Tibial nerve (tissue), 4 donors: ENCODE measurements around the gene TLE4. TPM values are rescaled to one million over a fixed set of nuclear protein-coding genes. Genes with fewer than 3 reads are reported as not detected.

Experiments
- DNase-seq, 2 donors: peaks; one replicate each; pipeline ENCODE4 v3.0.0-alpha.2; 2019; ENCODE audit warnings: low spot score in 2 of 2
- H3K27ac ChIP-seq, 4 donors: fragments of 200-600 bp; sonication (generic) in 3 of 4; one replicate each; pipeline ENCODE4 v1.5.1; 2017 to 2019; ENCODE audit warnings: mild to moderate bottlenecking in 1 of 4
- H3K27me3 ChIP-seq, 2 donors: fragments of 200-600 bp; sonication (generic) in 1 of 2; one replicate each; pipeline versions ENCODE4 v1.5.1 to v1.6.0; 2017 to 2019
- H3K36me3 ChIP-seq, 3 donors: fragments of 200-600 bp; sonication (generic); one replicate each; pipeline ENCODE4 v1.5.1; 2018 to 2019
- H3K4me1 ChIP-seq, 4 donors: fragments of 200-600 bp; sonication (generic) in 3 of 4; one replicate each; pipeline ENCODE4 v1.5.1; 2017 to 2019
- H3K4me3 ChIP-seq, 4 donors: fragments of 200-600 bp; sonication (generic) in 3 of 4; one replicate each; pipeline ENCODE4 v1.5.1; 2017 to 2019; ENCODE audit warnings: mild to moderate bottlenecking in 1 of 4, moderate library complexity in 1 of 4
- H3K9me3 ChIP-seq, 4 donors: fragments of 200-600 bp; sonication (generic) in 3 of 4; one replicate each; pipeline ENCODE4 v1.5.1; 2017 to 2019
- EP300 ChIP-seq, 2 donors: sonication (generic); formaldehyde crosslinking; IDR thresholded peaks; one replicate each; pipeline ENCODE4 v1.6.1; 2017; ENCODE audit warnings: antibody characterized with exemption in 2 of 2, mild to moderate bottlenecking in 1 of 2
- POLR2A ChIP-seq, 2 donors: fragments of 450-650 bp; IDR thresholded peaks; one replicate each; pipeline ENCODE4 v1.6.1; 2017; ENCODE audit warnings: antibody characterized with exemption in 2 of 2, mild to moderate bottlenecking in 2 of 2, moderate library complexity in 2 of 2
- WGBS, 2 donors: methylation state at CpG; one replicate each; pipeline ENCODE4 v1.1.5; 2018; 5-methylcytosine and 5-hydroxymethylcytosine counted together
- total RNA-seq, 4 donors: library from RNA; depleted of rRNA; stranded (reverse); fragments of >200 nt; gene quantifications; one replicate each; pipeline ENCODE4 v1.1.0, GENCODE V29; 2016
- TF ChIP-seq, protein P1 (sequence below), 5 experiments: fragments of 200-600 bp in 3 of 5; fragments of 450-650 bp in 2 of 5; sonication (generic) in 3 of 5; IDR thresholded peaks; one replicate each; pipeline ENCODE4 v1.5.1; 2016 to 2019; ENCODE audit warnings: antibody characterized with exemption in 5 of 5, mild to moderate bottlenecking in 3 of 5, moderate library complexity in 2 of 5

The TLE4 gene
- total RNA-seq, 4 donors from 2014 or later = 28.0 to 34.3 (median 29.8) TPM

DNA sequence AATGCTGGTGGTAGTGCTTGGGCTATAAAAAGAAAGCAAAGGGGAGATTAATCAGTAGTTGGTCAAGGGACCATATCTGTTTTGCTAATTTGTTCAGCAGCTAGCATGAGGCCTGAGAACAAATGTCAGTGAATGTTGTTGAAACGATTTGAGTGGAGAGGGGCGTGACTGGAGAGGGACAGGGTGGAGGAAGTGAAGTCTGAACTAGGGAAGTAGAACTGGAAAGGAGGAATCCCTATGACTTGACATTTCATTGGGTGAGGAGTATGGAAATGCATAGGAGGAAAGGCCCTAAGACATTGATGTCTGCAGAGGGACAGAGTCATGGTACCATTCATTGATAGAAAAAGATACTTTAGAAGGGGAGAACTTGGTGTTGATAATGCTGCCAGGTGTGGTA lies 19.7 kb downstream of the TLE4 start:
- Histone ChIP-seq H3K27me3 (no peaks in the 10 kb centered on the region), H3K9me3 (no peaks in the 10 kb centered on the region), H3K4me3 (no peak overlapping the region), H3K36me3 (peaks cover 0 to 3% (median 0%) of the 10 kb centered on the region in 3 donors), H3K4me1 (peaks cover 0 to 8% (median 0%) of the 10 kb centered on the region in 4 donors), H3K27ac (no peak overlapping the region)
- WGBS, 2 donors = 84 to 85% methylated on average over 2 of the region's 2 CpGs
- no peak for DNase-seq
- no peak for TF ChIP-seq POLR2A (IDR thresholded peaks at IDR 0.05)
- TF ChIP-seq, protein P1, sequence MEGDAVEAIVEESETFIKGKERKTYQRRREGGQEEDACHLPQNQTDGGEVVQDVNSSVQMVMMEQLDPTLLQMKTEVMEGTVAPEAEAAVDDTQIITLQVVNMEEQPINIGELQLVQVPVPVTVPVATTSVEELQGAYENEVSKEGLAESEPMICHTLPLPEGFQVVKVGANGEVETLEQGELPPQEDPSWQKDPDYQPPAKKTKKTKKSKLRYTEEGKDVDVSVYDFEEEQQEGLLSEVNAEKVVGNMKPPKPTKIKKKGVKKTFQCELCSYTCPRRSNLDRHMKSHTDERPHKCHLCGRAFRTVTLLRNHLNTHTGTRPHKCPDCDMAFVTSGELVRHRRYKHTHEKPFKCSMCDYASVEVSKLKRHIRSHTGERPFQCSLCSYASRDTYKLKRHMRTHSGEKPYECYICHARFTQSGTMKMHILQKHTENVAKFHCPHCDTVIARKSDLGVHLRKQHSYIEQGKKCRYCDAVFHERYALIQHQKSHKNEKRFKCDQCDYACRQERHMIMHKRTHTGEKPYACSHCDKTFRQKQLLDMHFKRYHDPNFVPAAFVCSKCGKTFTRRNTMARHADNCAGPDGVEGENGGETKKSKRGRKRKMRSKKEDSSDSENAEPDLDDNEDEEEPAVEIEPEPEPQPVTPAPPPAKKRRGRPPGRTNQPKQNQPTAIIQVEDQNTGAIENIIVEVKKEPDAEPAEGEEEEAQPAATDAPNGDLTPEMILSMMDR (IDR thresholded peaks at IDR 0.05) = no peak
- TF ChIP-seq EP300 (IDR thresholded peaks at IDR 0.05) = no peak

DNA sequence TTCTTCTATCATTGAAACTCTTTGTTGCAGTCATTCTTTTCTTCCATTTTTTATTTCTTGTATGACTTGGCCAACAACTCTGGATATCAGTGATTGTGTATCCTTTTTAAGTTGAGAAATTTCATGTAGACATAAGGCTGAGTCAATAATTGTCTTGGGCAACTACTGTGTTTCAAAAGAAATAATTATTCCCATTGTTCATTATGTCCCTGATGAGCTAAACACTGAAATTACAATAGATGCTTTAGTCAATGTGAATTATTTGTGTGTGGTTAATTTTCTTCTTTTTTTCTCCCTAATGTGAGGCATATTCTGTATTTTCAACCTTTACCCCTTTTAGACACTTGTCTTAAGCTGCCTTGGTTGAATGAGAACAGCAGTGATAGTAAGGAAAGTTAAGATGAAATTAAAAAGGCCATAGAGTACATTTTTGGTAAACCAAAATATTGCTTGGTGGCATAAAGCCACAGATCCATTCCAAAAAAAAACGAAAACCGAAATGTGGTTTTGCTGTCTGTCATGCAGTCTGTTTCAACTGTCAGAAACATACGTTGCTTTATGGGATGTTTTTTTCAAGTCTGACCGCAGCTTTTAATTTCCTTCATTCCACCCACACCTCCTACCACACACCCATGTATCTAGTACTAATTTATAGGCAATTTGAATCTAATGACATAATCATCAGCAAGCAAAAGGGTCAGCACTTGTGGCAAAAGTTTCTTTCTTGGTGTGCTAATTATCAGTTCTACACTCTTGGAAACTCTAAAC lies 21.1 kb downstream of the TLE4 start:
- TF ChIP-seq, protein P1 (IDR thresholded peaks at IDR 0.05) = no peak
- TF ChIP-seq EP300 (IDR thresholded peaks at IDR 0.05) = no peak
- Histone ChIP-seq H3K4me3 (no peak overlapping the region), H3K9me3 (no peaks in the 10 kb centered on the region), H3K27me3 (no peaks in the 10 kb centered on the region), H3K36me3 (peaks cover 0 to 3% (median 0%) of the 10 kb centered on the region in 3 donors), H3K4me1 (peaks cover 0 to 8% (median 0%) of the 10 kb centered on the region in 4 donors), H3K27ac (no peak overlapping the region)
- no peak for DNase-seq
- 52 to 69% methylated on average over 4 of the region's 4 CpGs for WGBS, 2 donors

DNA sequence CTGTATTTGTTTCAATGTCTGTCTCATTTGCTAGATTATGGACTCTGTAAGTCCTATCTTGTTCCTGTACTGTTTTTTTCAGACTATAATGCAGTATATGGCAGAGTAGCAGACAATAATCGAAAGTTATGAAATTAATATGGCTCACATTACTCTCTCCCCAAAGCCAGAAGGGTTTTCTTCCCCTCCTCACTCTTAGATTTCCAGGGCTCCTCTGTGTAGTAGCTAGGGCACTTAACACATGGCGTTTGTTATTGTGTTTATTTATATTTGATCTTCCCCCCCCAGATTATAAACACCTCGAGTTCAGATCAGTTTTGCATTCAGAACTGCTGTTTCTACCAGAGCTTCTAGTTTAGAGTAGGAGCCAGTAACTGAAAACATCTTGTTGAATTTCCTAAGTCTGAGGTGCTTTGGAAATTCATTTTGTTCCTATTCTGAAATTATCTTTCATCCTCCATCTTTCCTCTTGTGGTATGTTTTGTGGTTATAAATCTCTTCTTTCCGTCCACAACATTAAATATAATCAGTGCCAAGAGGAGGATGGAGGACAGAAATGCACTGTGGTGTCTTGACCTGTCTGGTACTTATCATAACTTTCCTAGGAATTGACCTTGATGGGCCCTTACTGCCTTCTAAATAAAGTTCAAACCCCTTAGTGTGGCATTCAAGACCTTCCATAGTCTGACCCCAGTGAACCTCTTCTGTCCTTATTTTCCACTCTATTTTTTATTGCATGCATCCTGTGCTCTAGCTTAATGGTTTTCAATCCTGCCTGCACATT lies 27.0 kb downstream of the TLE4 start:
- Histone ChIP-seq H3K4me1 (no peaks in the 10 kb centered on the region), H3K9me3 (peaks cover 0 to 18% (median 2%) of the 10 kb centered on the region in 4 donors), H3K27ac (no peak overlapping the region), H3K36me3 (peaks cover 0 to 19% (median 0%) of the 10 kb centered on the region in 3 donors), H3K27me3 (no peaks in the 10 kb centered on the region), H3K4me3 (no peak overlapping the region)
- WGBS, 2 donors = 63 to 70% methylated on average over 4 of the region's 4 CpGs
- TF ChIP-seq EP300 (IDR thresholded peaks at IDR 0.05) (no peak), POLR2A (IDR thresholded peaks at IDR 0.05) (no peak)
- TF ChIP-seq, protein P1 (IDR thresholded peaks at IDR 0.05) = no peak
- no peak for DNase-seq

DNA sequence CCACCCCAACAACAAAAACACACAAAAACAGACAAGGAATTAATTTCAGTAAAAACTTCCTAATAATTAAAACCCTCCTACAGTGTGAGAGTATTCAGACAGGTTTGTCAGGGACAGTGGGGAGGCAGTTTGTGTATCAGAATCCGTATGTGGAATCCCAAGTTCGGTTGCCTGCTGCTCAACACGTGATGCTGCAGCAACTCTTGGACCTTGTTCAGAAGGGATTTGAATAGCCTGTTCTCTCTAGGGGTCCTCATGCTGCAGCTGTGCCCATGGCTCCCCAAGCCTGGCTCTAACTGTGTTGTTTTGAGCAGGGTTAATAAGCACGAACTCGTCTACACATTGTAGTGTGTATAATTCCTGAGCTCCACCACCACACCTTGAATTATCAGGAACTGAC lies 28.7 kb downstream of the TLE4 start:
- H3K27ac ChIP-seq = no peak overlapping the region
- H3K27me3 ChIP-seq = no peaks in the 10 kb centered on the region
- peaks cover 0 to 18% (median 2%) of the 10 kb centered on the region in 4 donors for H3K9me3 ChIP-seq
- H3K4me3 ChIP-seq = no peak overlapping the region
- DNase-seq = no peak
- TF ChIP-seq, protein P1 (IDR thresholded peaks at IDR 0.05) = no peak
- TF ChIP-seq EP300 (IDR thresholded peaks at IDR 0.05) (no peak), POLR2A (IDR thresholded peaks at IDR 0.05) (no peak)
- no peaks in the 10 kb centered on the region for H3K4me1 ChIP-seq
- H3K36me3 ChIP-seq = peaks cover 0 to 19% (median 0%) of the 10 kb centered on the region in 3 donors
- WGBS, 2 donors = 81 to 93% methylated on average over 5 of the region's 5 CpGs
